GM12892 (cell line): Measurements from ENCODE around the gene SUPT5H.

Experiments used
- DNase-seq: peaks from one replicate; pipeline ENCODE4 v3.0.0; 2011; ENCODE audit not compliant: insufficient read length
- FAIRE-seq: peaks from 2 replicates; lab custom pipeline; 2011; peaks lifted over from hg19 to GRCh38; lab: Jason Lieb, UNC
- POLR2A ChIP-seq: IDR thresholded peaks from 2 replicates; pipeline ENCODE4 v1.6.1; 2011; ENCODE audit warnings: low read depth, low read length, control low read depth
- POLR2AphosphoS5 ChIP-seq: IDR thresholded peaks from 2 replicates; pipeline ENCODE4 v1.6.1; 2011; ENCODE audit warnings: low read depth, low read length, control low read depth
- TAF1 ChIP-seq: IDR thresholded peaks from 2 replicates; pipeline ENCODE4 v1.6.1; 2011; ENCODE audit warnings: low read depth, mild to moderate bottlenecking, control low read depth, low read length, borderline replicate concordance

The SUPT5H gene

DNA sequence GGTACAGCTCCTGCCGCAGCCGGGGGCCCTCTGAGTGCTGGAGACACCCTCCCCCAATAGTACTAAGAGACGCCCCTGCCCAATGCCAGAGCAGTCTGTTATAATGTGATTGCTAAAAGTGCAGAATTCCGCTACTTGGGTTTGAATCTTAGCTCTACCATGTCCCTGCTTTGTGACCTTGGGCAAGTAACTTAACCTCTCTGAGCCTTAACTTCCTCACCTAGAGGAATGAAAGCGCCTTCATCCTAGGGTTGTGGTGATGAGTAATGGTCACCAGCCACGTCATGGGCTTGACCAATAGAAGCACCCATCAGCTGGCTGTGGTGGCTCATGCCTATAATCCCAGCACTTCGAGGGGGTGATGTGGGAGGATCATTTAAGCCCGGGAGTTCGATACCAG lies 26.4 kb upstream of the SUPT5H start:
- no peak for TF ChIP-seq POLR2A
- no peak for TF ChIP-seq TAF1
- TF ChIP-seq POLR2AphosphoS5 = no peak
- FAIRE-seq (no peak), DNase-seq (no peak)

DNA sequence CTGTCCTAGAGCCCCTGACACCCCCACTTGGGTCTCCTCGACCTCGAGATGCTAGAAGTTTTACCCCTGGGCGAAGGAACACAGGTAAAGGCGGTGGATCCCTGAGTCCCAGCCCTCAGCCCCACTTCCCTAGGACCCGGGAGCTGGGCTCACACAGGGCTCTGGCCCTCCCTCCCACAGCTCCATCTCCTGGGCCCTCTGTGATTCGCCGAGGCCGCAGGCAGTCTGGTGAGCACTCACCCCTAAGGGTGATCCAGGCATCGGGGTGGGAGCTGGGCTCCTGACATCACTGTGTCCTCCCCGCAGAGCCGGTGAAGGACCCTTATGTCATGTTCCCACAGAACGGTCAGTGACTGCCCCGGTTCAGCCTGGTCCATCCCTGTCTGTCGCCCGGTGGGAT lies 24.6 kb upstream of the SUPT5H start:
- no peak for FAIRE-seq
- DNase-seq = no peak
- no peak for TF ChIP-seq POLR2AphosphoS5
- TF ChIP-seq POLR2A = no peak
- TF ChIP-seq TAF1 = no peak

- no peak for TF ChIP-seq POLR2AphosphoS5
- TF ChIP-seq TAF1 = no peak
- TF ChIP-seq POLR2A = no peak
- no peak for DNase-seq
- FAIRE-seq = no peak
These were observed 23.4 kb upstream of the SUPT5H start for GRCh38 chr19:39422020-39422419.

- DNase-seq (no peak), FAIRE-seq (no peak)
- TF ChIP-seq POLR2A (no peak), TAF1 (no peak), POLR2AphosphoS5 (no peak)
These were observed 21.9 kb upstream of the SUPT5H start for GRCh38 chr19:39423258-39424086.

DNA sequence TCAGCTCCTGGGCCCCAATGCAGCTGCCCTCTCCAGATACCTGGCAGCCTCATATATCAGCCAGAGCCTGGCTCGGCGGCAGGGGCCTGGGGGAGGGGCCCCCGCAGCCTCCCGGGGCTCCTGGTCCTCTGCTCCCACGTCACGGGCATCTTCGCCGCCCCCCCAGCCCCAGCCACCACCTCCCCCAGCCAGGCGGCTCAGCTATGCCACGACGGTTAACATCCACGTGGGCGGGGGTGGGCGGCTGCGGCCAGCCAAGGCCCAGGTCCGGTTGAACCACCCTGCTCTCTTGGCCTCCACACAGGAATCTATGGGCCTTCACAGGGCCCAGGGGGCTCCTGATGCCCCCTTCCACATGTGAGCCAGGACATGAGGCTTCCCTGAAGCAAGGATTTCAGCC lies 20.4 kb upstream of the SUPT5H start:
- TF ChIP-seq POLR2A = no peak
- TF ChIP-seq POLR2AphosphoS5 = no peak
- no peak for TF ChIP-seq TAF1
- no peak for DNase-seq
- no peak for FAIRE-seq

DNA sequence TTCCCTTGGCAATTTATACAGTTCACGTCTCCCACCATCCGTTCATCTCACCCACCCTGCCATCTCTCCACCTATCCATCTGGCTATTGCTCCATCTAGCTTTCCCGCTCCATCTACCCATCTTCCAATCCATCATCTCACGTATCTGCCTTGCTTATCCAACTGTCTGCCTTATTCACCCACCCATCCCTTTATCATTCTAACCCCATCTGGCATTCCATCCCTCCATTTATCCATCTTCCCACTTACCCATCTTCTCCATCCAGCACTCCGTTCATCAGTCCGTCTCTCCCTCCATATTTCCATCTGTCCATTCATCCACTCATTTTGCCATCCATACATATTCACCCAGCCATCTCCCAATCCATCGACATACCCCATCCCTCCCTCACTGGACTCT lies 19.6 kb upstream of the SUPT5H start:
- TF ChIP-seq POLR2A (no peak), POLR2AphosphoS5 (no peak), TAF1 (no peak)
- no peak for DNase-seq
- FAIRE-seq = no peak

GRCh38 chr19:39426170-39426569 lies 19.2 kb upstream of the SUPT5H start:
- TF ChIP-seq POLR2A (no peak), TAF1 (no peak), POLR2AphosphoS5 (no peak)
- no peak for DNase-seq
- no peak for FAIRE-seq

DNA sequence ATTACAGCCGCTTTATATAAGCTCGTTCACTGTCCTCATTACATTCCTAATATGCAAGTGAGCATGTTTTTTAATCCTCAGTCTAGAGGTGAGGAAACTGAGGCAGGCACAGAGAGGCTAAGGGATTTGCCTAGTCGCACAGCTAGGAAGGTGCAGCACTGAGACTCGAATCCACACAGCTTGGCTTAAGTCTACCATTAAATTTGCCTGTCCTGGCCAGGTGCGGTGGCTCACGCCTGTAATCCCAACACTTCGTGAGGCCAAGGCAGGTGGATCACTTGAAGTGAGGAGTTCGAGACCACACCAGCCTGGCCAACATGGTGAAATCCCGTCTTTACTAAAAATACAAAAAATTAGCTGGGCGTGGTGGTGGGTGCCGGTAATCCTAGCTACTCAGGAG lies 17.7 kb upstream of the SUPT5H start:
- TF ChIP-seq POLR2AphosphoS5 (no peak), POLR2A (0 out of 2 replicates have a peak, but pooled peaks have one; percentile 39)
- FAIRE-seq (no peak), DNase-seq (no peak)

DNA sequence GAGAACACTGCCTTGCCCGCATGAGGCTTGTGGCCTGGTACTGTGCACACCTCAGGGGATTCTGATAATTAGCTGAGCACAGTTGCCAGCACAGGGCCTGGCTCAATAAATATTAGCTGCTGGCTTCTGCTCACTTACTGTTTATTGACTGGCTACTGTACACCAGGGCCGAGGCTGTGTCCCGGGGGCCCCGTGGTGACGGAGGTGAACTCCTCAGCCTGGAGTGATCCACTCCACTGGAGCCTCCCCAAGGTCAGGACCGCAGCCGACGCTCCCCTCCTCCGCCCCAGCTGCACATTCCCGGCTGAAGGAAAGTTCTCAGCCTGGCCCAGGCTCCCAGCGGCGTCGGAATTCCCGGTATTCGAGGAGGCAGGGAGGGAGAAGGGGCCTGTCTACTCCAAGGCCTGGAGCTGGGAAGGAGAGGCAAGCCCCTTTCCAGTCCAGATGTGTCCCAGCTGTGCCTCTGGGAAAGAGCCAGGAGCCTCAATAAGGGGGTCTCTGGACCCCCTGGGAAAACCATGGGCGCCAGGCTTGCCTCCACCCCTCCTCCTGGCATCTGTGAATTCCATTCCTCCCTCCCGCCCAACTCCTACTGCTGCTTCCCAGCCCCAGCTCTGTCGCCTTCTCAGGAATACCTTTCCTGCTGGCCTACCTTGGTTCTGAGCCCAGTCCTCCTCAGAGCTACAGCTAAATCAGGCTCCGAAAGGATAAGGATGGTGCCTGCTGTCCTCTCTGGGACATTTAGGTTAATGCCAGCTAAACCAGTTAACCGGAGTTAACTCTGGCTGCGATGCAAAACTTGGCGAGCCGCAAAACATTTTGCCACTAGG lies 16.9 kb upstream of the SUPT5H start:
- FAIRE-seq = no peak
- TF ChIP-seq POLR2A = no peak
- no peak for TF ChIP-seq POLR2AphosphoS5
- no peak for DNase-seq

DNA sequence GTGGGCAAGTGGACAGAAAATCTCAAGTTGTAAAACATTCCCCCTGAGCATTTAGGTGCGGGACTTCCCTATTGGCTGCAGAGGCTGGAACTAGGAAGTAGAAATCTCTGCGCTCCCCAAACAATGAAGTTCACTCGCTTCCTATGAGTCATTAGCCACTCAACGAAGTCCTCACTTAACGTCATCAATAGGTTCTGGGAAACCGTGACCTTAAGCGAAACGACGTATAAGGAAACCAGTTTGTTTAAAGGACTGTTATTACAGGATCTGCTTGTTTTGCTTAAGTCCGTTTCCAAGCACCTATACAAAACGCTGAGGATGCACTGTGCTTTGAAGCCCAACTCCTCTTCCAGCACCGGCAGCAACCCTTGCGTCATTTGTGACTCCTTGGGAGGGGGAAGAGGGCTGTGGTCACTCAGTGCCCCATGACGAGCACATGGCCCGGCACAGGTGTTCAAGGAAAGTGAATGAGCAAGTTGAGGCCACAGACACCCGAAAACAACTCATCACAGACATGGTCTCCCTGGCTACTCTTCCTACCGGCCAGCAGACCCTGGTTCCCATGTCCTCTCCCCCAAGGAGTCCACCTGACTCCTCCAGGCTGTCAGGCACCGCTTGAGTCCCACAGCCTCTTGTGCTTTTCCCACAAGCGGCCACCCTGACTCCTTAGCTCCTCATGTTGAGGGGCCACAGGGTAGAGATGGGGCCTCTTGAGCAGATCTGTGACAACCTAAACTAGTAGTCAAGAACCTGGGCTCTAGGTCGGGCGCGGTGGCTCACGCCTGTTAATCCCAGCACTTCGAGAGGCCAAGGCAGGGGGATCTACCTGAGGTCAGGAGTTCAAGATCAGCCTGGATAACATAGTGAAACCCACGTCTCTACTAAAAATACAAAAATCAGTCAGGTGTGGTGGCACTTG lies 14.4 kb upstream of the SUPT5H start:
- no peak for DNase-seq
- TF ChIP-seq POLR2A (peak; percentile 33), POLR2AphosphoS5 (peak; percentile 72), TAF1 (no peak)
- FAIRE-seq = peak; percentile 71

DNA sequence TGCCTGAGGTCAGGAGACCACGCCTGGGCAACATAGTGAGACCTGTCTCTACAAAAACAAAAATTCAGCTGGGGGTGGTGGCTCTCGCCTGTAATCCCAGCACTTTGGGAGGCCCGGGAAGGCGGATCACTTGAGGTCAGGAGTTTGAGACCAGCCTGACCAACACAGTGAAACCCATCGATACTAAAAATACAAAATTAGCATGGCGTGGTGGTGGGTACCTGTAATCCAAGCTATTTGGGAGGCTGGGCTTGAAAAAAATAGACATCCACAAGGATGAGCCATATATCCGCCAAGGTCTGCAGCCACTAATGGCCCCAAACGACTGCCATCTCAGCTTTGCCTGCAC lies 12.7 kb upstream of the SUPT5H start:
- no peak for DNase-seq
- no peak for FAIRE-seq
- TF ChIP-seq POLR2A = no peak; the same call in 1 of the 2 replicates
- TF ChIP-seq POLR2AphosphoS5 = no peak
- no peak for TF ChIP-seq TAF1
